Stimulated activated naive CD8-positive, alpha-beta T cell treated with anti-CD3 and anti-CD28 coated beads, Interleukin-15, Interleukin-2, amounts not matched to agents 100 ng/mL and 50 ng/mL, for 24 hours (primary cell): Measurements from ENCODE around the gene NPPA.
"Not testable (repeated sequence)": the region's sequence is repeated elsewhere in the genome, so short reads cannot be mapped to it uniquely, and the experiment has no call there.

Experiments
- H3K27ac Mint-ChIP-seq: one replicate; pipeline ENCODE4 v1.8.0; 2021; ENCODE audit warnings: mild to moderate bottlenecking, mixed read lengths
- H3K27me3 Mint-ChIP-seq: one replicate; pipeline ENCODE4 v1.8.0; 2021; ENCODE audit warnings: mixed read lengths
- H3K36me3 Mint-ChIP-seq: one replicate; pipeline ENCODE4 v1.8.0; 2021; ENCODE audit warnings: low read depth, mixed read lengths
- H3K4me1 Mint-ChIP-seq: one replicate; pipeline ENCODE4 v1.8.0; 2021; ENCODE audit warnings: low read depth, mixed read lengths
- H3K4me3 Mint-ChIP-seq: one replicate; pipeline ENCODE4 v1.8.0; 2021; ENCODE audit warnings: mild to moderate bottlenecking, mixed read lengths
- H3K9me3 Mint-ChIP-seq: one replicate; pipeline ENCODE4 v1.8.0; 2021; ENCODE audit warnings: mixed read lengths

NPPA gene

GRCh38 chr1:11847667-11848372, at the start of gene NPPA:
TSS of gene NPPA (minus strand) at chr1:11847783. CDS start at chr1:11847684, 99 bp downstream.
- Mint-ChIP-seq H3K4me1 (no peaks in the 10 kb centered on the region), H3K4me3 (no peak within 1 kb of the TSS), H3K9me3 (no peaks in the 10 kb centered on the region), H3K27ac (no peak within 1 kb of the TSS), H3K36me3 (peaks cover 9% of the 10 kb centered on the region), H3K27me3 (peaks cover 1% of the 10 kb centered on the region)

- H3K27ac Mint-ChIP-seq, H3K9me3 Mint-ChIP-seq: not testable (repeated sequence)
- peaks cover 24% of the 10 kb centered on the region for H3K27me3 Mint-ChIP-seq
These were observed 46.9 kb upstream of the NPPA start for GRCh38 chr1:11894501-11894900.

GRCh38 chr1:11893907-11894251, 46.3 kb upstream of the NPPA start:
- H3K36me3 Mint-ChIP-seq: no peaks in the 10 kb centered on the region
- no peaks in the 10 kb centered on the region for H3K9me3 Mint-ChIP-seq
- peaks cover 18% of the 10 kb centered on the region for H3K27me3 Mint-ChIP-seq
- H3K27ac Mint-ChIP-seq: no peak overlapping the region
- H3K4me1 Mint-ChIP-seq: no peaks in the 10 kb centered on the region
- H3K4me3 Mint-ChIP-seq: no peak overlapping the region

More at GRCh38 chr1:11894501-11894900, 46.9 kb upstream of the NPPA start:
- H3K36me3 Mint-ChIP-seq, H3K4me3 Mint-ChIP-seq, H3K4me1 Mint-ChIP-seq: not testable (repeated sequence)

- no peaks in the 10 kb centered on the region for H3K36me3 Mint-ChIP-seq
- H3K4me3 Mint-ChIP-seq: no peak overlapping the region
- no peaks in the 10 kb centered on the region for H3K9me3 Mint-ChIP-seq
- peaks cover 7% of the 10 kb centered on the region for H3K27me3 Mint-ChIP-seq
- H3K27ac Mint-ChIP-seq: no peak overlapping the region
- H3K4me1 Mint-ChIP-seq: no peaks in the 10 kb centered on the region
These were observed 44.0 kb upstream of the NPPA start for GRCh38 chr1:11891433-11892186.

- H3K4me3 Mint-ChIP-seq: no peak overlapping the region
- no peaks in the 10 kb centered on the region for H3K9me3 Mint-ChIP-seq
These were observed 41.3 kb upstream of the NPPA start for GRCh38 chr1:11888877-11889208.

GRCh38 chr1:11888206-11888876, 40.8 kb upstream of the NPPA start:
- Mint-ChIP-seq H3K4me1 (no peaks in the 10 kb centered on the region), H3K9me3 (no peaks in the 10 kb centered on the region), H3K36me3 (no peaks in the 10 kb centered on the region), H3K27ac (no peak overlapping the region), H3K27me3 (no peaks in the 10 kb centered on the region), H3K4me3 (no peak overlapping the region)

More at GRCh38 chr1:11888877-11889208, 41.3 kb upstream of the NPPA start:
- no peaks in the 10 kb centered on the region for H3K4me1 Mint-ChIP-seq
- H3K36me3 Mint-ChIP-seq: no peaks in the 10 kb centered on the region
- H3K27ac Mint-ChIP-seq: no peak overlapping the region
- no peaks in the 10 kb centered on the region for H3K27me3 Mint-ChIP-seq

- Mint-ChIP-seq H3K4me3 (no peak overlapping the region), H3K4me1 (no peaks in the 10 kb centered on the region), H3K9me3 (no peaks in the 10 kb centered on the region), H3K36me3 (no peaks in the 10 kb centered on the region), H3K27ac (no peak overlapping the region), H3K27me3 (no peaks in the 10 kb centered on the region)
These were observed 40.1 kb upstream of the NPPA start for GRCh38 chr1:11887666-11888007.

- H3K36me3 Mint-ChIP-seq: no peaks in the 10 kb centered on the region
- H3K27me3 Mint-ChIP-seq: no peaks in the 10 kb centered on the region
- no peaks in the 10 kb centered on the region for H3K4me1 Mint-ChIP-seq
- H3K9me3 Mint-ChIP-seq: no peaks in the 10 kb centered on the region
- H3K27ac Mint-ChIP-seq: no peak overlapping the region
- H3K4me3 Mint-ChIP-seq: no peak overlapping the region
These were observed 39.5 kb upstream of the NPPA start for GRCh38 chr1:11886986-11887665.

GRCh38 chr1:11885916-11886315, 38.3 kb upstream of the NPPA start:
- Mint-ChIP-seq H3K27me3 (no peaks in the 10 kb centered on the region), H3K4me1 (no peaks in the 10 kb centered on the region), H3K4me3 (no peak overlapping the region), H3K9me3 (no peaks in the 10 kb centered on the region), H3K36me3 (no peaks in the 10 kb centered on the region), H3K27ac (no peak overlapping the region)

GRCh38 chr1:11882814-11883538, 35.4 kb upstream of the NPPA start:
- Mint-ChIP-seq H3K4me3 (no peak overlapping the region), H3K36me3 (no peaks in the 10 kb centered on the region), H3K27me3 (no peaks in the 10 kb centered on the region), H3K9me3 (no peaks in the 10 kb centered on the region), H3K4me1 (no peaks in the 10 kb centered on the region), H3K27ac (no peak overlapping the region)

- Mint-ChIP-seq H3K9me3 (no peaks in the 10 kb centered on the region), H3K4me3 (no peak overlapping the region), H3K36me3 (no peaks in the 10 kb centered on the region), H3K27me3 (peaks cover 3% of the 10 kb centered on the region), H3K27ac (no peak overlapping the region), H3K4me1 (no peaks in the 10 kb centered on the region)
These were observed 34.3 kb upstream of the NPPA start for GRCh38 chr1:11881749-11882441.

GRCh38 chr1:11880911-11881748, 33.5 kb upstream of the NPPA start:
- H3K9me3 Mint-ChIP-seq: no peaks in the 10 kb centered on the region
- no peak overlapping the region for H3K27ac Mint-ChIP-seq
- H3K4me3 Mint-ChIP-seq: no peak overlapping the region
- H3K4me1 Mint-ChIP-seq: no peaks in the 10 kb centered on the region
- H3K27me3 Mint-ChIP-seq: peaks cover 3% of the 10 kb centered on the region
- no peaks in the 10 kb centered on the region for H3K36me3 Mint-ChIP-seq

- Mint-ChIP-seq H3K9me3 (no peaks in the 10 kb centered on the region), H3K27ac (no peak overlapping the region), H3K27me3 (peaks cover 6% of the 10 kb centered on the region), H3K4me3 (no peak overlapping the region), H3K4me1 (no peaks in the 10 kb centered on the region), H3K36me3 (no peaks in the 10 kb centered on the region)
These were observed 32.6 kb upstream of the NPPA start for GRCh38 chr1:11880181-11880575.
